ENCODE measurements around the gene SLC39A9. TPM values are rescaled to one million over a fixed set of nuclear protein-coding genes. Genes with fewer than 3 reads are reported as not detected.

Gene SLC39A9
- total RNA-seq, 1 donor from 2014 or later = 51.6 TPM

DNA sequence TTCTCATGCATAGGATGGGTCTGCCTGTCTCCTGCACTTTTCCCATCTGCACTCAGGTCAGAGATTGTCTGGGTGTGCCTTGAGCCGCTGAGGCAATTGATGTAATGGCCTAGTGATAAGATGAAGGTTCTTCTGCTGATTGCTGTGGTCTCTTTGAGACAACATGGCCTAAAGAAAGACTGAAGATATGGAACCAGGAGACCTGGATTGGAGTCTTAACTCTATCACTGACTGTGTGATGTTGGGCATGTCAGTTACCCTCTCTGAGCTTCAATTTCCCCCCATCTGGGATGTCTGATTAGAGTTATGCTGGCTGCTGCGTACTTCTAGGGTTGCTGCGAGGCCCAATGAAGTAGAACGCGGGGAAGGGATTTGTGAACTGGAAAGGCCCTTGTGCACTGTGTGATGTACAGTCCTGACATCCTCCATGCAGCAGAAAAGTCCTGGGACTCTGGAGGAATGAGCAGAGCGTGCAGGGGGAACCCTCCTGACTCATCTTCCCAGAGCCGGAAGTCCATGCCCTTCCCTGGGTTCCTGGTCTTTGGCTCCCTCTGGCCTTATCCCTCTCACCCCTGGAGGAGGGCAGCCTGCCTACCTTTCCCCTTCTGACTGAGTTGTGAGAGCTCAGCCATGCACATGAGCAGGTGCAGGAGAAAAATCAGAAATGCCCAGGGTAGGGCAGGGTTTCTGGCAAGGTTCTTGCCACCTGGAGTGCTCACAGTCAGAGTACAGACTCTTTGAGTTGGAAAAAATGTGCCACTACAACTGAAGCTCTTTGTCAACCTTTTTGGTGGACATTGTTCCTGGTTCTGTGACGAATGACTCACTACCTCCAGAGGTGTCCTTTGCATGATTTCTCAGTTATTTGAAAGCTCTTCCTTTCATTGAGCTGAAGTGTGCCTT, 107.1 kb downstream of the SLC39A9 start:
- no peaks in the 10 kb centered on the region for H3K36me3 Mint-ChIP-seq (ENCODE audit: low read depth)
- intact Hi-C loops (cut with micrococcal nuclease) = no loop called here
- H3K27ac Mint-ChIP-seq = no peak overlapping the region
- no peaks in the 10 kb centered on the region for H3K9me3 Mint-ChIP-seq
- no peaks in the 10 kb centered on the region for H3K4me1 Mint-ChIP-seq (ENCODE audit: low read depth)
- peaks cover 15% of the 10 kb centered on the region for H3K27me3 Mint-ChIP-seq (ENCODE audit: insufficient read depth)
- H3K4me3 Mint-ChIP-seq = no peak overlapping the region
- no peak for DNase-seq (ENCODE audit: low spot score)

DNA sequence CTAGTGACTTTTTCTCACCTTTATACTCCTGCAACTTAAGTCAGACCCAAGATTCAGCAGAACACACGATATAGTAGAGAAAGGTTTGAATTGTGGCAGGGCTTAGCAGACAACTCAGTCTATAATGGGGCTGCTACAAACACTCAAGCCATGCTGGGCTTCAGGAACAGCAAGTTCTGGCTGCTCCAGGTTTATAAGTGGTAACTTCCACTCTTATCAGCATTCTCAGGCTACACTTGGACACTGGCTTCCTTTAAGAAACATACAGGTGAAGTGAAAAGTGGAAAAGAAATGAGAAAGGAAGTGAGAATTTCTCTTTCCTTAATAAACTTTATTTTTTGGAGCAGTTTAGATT, 107.7 kb downstream of the SLC39A9 start:
- Mint-ChIP-seq H3K9me3 (no peaks in the 10 kb centered on the region), H3K4me1 (ENCODE audit: low read depth) (no peaks in the 10 kb centered on the region), H3K4me3 (no peak overlapping the region), H3K27ac (no peak overlapping the region), H3K36me3 (ENCODE audit: low read depth) (no peaks in the 10 kb centered on the region), H3K27me3 (ENCODE audit: insufficient read depth) (peaks cover 19% of the 10 kb centered on the region)
- intact Hi-C loops (cut with micrococcal nuclease) = no loop called here
- DNase-seq (ENCODE audit: low spot score) = no peak

Other genes with a start within 250 kb of the SLC39A9 start
- gene DCAF5, start 245.6 kb upstream of the SLC39A9 start, total RNA-seq = 29.7 and 32.0 TPM in 2 replicates
- gene EXD2, start 207.2 kb upstream of the SLC39A9 start, total RNA-seq = 6.3 and 6.5 TPM in 2 replicates
- 0.02 and 0.05 TPM in 2 replicates for gene GALNT16, start 138.5 kb upstream of the SLC39A9 start, total RNA-seq
- gene ERH, start 393 bp upstream of the SLC39A9 start, total RNA-seq = 400 and 421 TPM in 2 replicates
- gene PLEKHD1, start 86.0 kb downstream of the SLC39A9 start, total RNA-seq = 0.07 TPM in 1 of 2 replicates, not detected in the other
- 0.08 TPM in 1 of 2 replicates, not detected in the other for gene CCDC177, start 176.2 kb downstream of the SLC39A9 start, total RNA-seq
- 91.3 and 94.3 TPM in 2 replicates for gene SUSD6, start 212.9 kb downstream of the SLC39A9 start, total RNA-seq

All from activated T-helper 1 cell treated with anti-CD3 and anti-CD28 coated beads, Interleukin-12 subunit alpha, Interleukin-12 subunit beta, Interleukin-2, Interleukin-4 antibody, amounts not matched to agents 30 ng/mL and 10 ng/mL and 1 ng/mL, durations not matched to agents 14 hours and 24 hours and 36 hours (primary cell).